SK-N-SH (cell line): ENCODE results near the gene SORCS3. TPM values are rescaled to one million over a fixed set of nuclear protein-coding genes. Genes with fewer than 3 reads are reported as not detected.

Source experiments
- CTCF ChIA-PET: fragments of 300-600, 350-600 bp; formaldehyde crosslinking; extraction: SDS; loops from one replicate; lab custom pipeline; 2021; lab: Yijun Ruan, JAX
- POLR2A ChIA-PET: fragments of 350-600 bp; sonication (Branson Sonifier 250); formaldehyde crosslinking; extraction: SDS; loops from one replicate; lab custom pipeline; 2020; ENCODE audit warnings: antibody characterized with exemption, inconsistent platforms; lab: Yijun Ruan, JAX
- DNase-seq: peaks from one replicate; pipeline ENCODE4 v3.0.0; 2012
- H2AFZ ChIP-seq: fragments of 200-600 bp; sonication (generic); 2 replicates; pipeline ENCODE4 v1.8.1; 2016; ENCODE audit warnings: antibody characterized with exemption, mild to moderate bottlenecking, low read depth
- H3F3A ChIP-seq: fragments of 200-600 bp; sonication (generic); replicated peaks from 2 replicates; pipeline ENCODE3; 2016; ENCODE audit warnings: antibody characterized with exemption, mild to moderate bottlenecking; ENCODE audit not compliant: insufficient read depth
- H3K27ac ChIP-seq, 2 experiments: fragments of 200-500 bp in 1 of 2; fragments of 200-600 bp in 1 of 2; sonication (Bioruptor generic) in 1 of 2; sonication (generic), shearing (Covaris generic) in 1 of 2; 2 replicates each; pipeline versions ENCODE4 v1.5.1 to v1.6.1; 2014 to 2016; ENCODE audit warnings: low read depth in 2 of 2, inconsistent platforms in 1 of 2, low read length in 1 of 2, mild to moderate bottlenecking in 1 of 2, mixed read lengths in 1 of 2
- H3K27me3 ChIP-seq: fragments of 200-600 bp; sonication (generic), shearing (Covaris generic); 2 replicates; pipeline ENCODE4 v1.6.1; 2016; ENCODE audit warnings: mixed run types; ENCODE audit not compliant: insufficient read depth
- H3K36me3 ChIP-seq, 2 experiments: fragments of 200-500 bp in 1 of 2; fragments of 200-600 bp in 1 of 2; sonication (Bioruptor generic) in 1 of 2; sonication (generic) in 1 of 2; replicated peaks in 1 of 2; 2 replicates each; pipeline versions ENCODE3 to v1.5.1; 2014 to 2016; ENCODE audit warnings: low read length in 1 of 2, mild to moderate bottlenecking in 1 of 2; ENCODE audit not compliant: insufficient read depth in 2 of 2, control insufficient read depth in 1 of 2
- H3K4me1 ChIP-seq, 2 experiments: fragments of 200-500 bp in 1 of 2; fragments of 200-600 bp in 1 of 2; sonication (Bioruptor generic) in 1 of 2; sonication (generic), shearing (Covaris generic) in 1 of 2; 2 replicates each; pipeline versions ENCODE4 v1.5.1 to v1.6.1; 2014 to 2016; ENCODE audit warnings: low read depth in 1 of 2, low read length in 1 of 2, mixed run types in 1 of 2; ENCODE audit not compliant: insufficient read depth in 2 of 2, control insufficient read depth in 1 of 2
- H3K4me2 ChIP-seq: fragments of 200-600 bp; sonication (generic), shearing (Covaris generic); 2 replicates; pipeline ENCODE4 v1.6.1; 2017; ENCODE audit warnings: mixed run types
- H3K4me3 ChIP-seq, 2 experiments: fragments of 200-500 bp in 1 of 2; fragments of 200-600 bp in 1 of 2; sonication (Bioruptor generic) in 1 of 2; sonication (generic), shearing (Covaris generic) in 1 of 2; 2 replicates each; pipeline versions ENCODE4 v1.5.1 to v1.8.1; 2014 to 2016; ENCODE audit warnings: low read depth in 2 of 2, inconsistent platforms in 1 of 2, low read length in 1 of 2, mild to moderate bottlenecking in 1 of 2, mixed read lengths in 1 of 2, moderate library complexity in 1 of 2
- H3K79me2 ChIP-seq: fragments of 200-600 bp; sonication (generic); 2 replicates; pipeline ENCODE4 v1.8.1; 2017; ENCODE audit warnings: mild to moderate bottlenecking; ENCODE audit not compliant: insufficient read depth
- H3K9ac ChIP-seq: fragments of 200-600 bp; sonication (generic); 2 replicates; pipeline ENCODE4 v1.6.1; 2017; ENCODE audit warnings: mixed run types
- H3K9me2 ChIP-seq: fragments of 200-600 bp; sonication (generic); 2 replicates; pipeline ENCODE4 v1.6.1; 2017; ENCODE audit warnings: mixed run types
- H3K9me3 ChIP-seq: fragments of 200-600 bp; sonication (generic); 2 replicates; pipeline ENCODE4 v1.6.1; 2017; ENCODE audit warnings: mixed run types, mild to moderate bottlenecking, moderate library complexity
- H4K20me1 ChIP-seq: fragments of 200-600 bp; sonication (generic); 2 replicates; pipeline ENCODE4 v1.6.1; 2017; ENCODE audit warnings: mild to moderate bottlenecking, mixed run types; ENCODE audit not compliant: insufficient read depth
- ELF1 ChIP-seq: IDR thresholded peaks from 2 replicates; pipeline ENCODE4 v1.4.0; 2012
- EP300 ChIP-seq, 2 experiments: IDR thresholded peaks; 2 replicates each; pipeline versions ENCODE4 v1.4.0 to v1.6.1; 2012; ENCODE audit warnings: borderline replicate concordance in 1 of 2, low read depth in 1 of 2, low read length in 1 of 2
- FOSL2 ChIP-seq: IDR thresholded peaks from 2 replicates; pipeline ENCODE4 v1.4.0; 2012; ENCODE audit warnings: low read depth, mild to moderate bottlenecking, moderate library complexity, borderline replicate concordance
- FOXJ3 ChIP-seq: sonication (generic); formaldehyde crosslinking; IDR thresholded peaks from 2 replicates; pipeline ENCODE4 v1.5.1; 2020; ENCODE audit warnings: mild to moderate bottlenecking, missing genetic modification reagents
- GABPA ChIP-seq: IDR thresholded peaks from 2 replicates; pipeline ENCODE4 v1.4.0; 2012; ENCODE audit warnings: low read depth, mild to moderate bottlenecking
- GATA2 ChIP-seq: sonication (generic); formaldehyde crosslinking; IDR thresholded peaks from 2 replicates; pipeline ENCODE4 v1.5.0; 2020; ENCODE audit warnings: mild to moderate bottlenecking, missing genetic modification reagents
- MEF2A ChIP-seq: IDR thresholded peaks from 2 replicates; pipeline ENCODE4 v1.4.0; 2012; ENCODE audit warnings: low read depth, borderline replicate concordance
- MXI1 ChIP-seq: IDR thresholded peaks from 2 replicates; pipeline ENCODE4 v1.6.1; 2012; ENCODE audit warnings: mild to moderate bottlenecking, low read depth, low read length, improper control_type of control experiment
- NFIC ChIP-seq: IDR thresholded peaks from 2 replicates; pipeline ENCODE4 v1.4.0; 2012; ENCODE audit warnings: borderline replicate concordance
- NRF1 ChIP-seq: IDR thresholded peaks from 2 replicates; pipeline ENCODE4 v1.6.1; 2012; ENCODE audit warnings: low read depth, mild to moderate bottlenecking, low read length
- POLR2AphosphoS5 ChIP-seq: IDR thresholded peaks from 2 replicates; pipeline ENCODE4 v1.6.1; 2012; ENCODE audit warnings: low read depth, low read length
- RCOR1 ChIP-seq: fragments of 150-350 bp; IDR thresholded peaks from 2 replicates; pipeline ENCODE4 v1.6.1; 2017; ENCODE audit warnings: antibody characterized with exemption, low read length
- SMC3 ChIP-seq: IDR thresholded peaks from 2 replicates; pipeline ENCODE4 v1.6.1; 2012; ENCODE audit warnings: low read depth, low read length, improper control_type of control experiment
- TCF12 ChIP-seq: IDR thresholded peaks from 2 replicates; pipeline ENCODE4 v1.4.0; 2012
- YY1 ChIP-seq: IDR thresholded peaks from 2 replicates; pipeline ENCODE4 v1.4.0; 2012; ENCODE audit warnings: low read depth, mild to moderate bottlenecking
- WGBS: methylation state at CpG from one replicate; pipeline ENCODE4 v1.1.6; 2017; ENCODE audit warnings: low lambda C conversion rate; 5-methylcytosine and 5-hydroxymethylcytosine counted together
- polyA plus RNA-seq, 3 experiments: library from polyadenylated mRNA; depleted of rRNA; stranded (reverse); fragments of >200 nt; gene quantifications; 2 replicates each; pipeline ENCODE4 v1.2.3, GENCODE V29; 2012
- TF ChIP-seq, protein P1 (sequence below): IDR thresholded peaks from 2 replicates; pipeline ENCODE4 v1.4.0; 2012; ENCODE audit warnings: low read depth, borderline replicate concordance
- TF ChIP-seq, protein P2 (sequence below): fragments of 150-350 bp; IDR thresholded peaks from 2 replicates; pipeline ENCODE4 v1.6.1; 2017; ENCODE audit warnings: antibody characterized with exemption, low read length, low read depth, borderline replicate concordance
- TF ChIP-seq, protein P3 (sequence below): IDR thresholded peaks from 2 replicates; pipeline ENCODE4 v1.4.0; 2012; ENCODE audit warnings: low read depth
- TF ChIP-seq, protein P4 (sequence below): IDR thresholded peaks from 2 replicates; pipeline ENCODE4; 2012
- TF ChIP-seq, protein P5 (sequence below): IDR thresholded peaks from 2 replicates; pipeline ENCODE4 v1.4.0; 2012; ENCODE audit warnings: low read depth, borderline replicate concordance

The SORCS3 gene
- polyA plus RNA-seq, 1 of the 3 experiments (the other 2 are of a cell fraction), result not detected

DNA sequence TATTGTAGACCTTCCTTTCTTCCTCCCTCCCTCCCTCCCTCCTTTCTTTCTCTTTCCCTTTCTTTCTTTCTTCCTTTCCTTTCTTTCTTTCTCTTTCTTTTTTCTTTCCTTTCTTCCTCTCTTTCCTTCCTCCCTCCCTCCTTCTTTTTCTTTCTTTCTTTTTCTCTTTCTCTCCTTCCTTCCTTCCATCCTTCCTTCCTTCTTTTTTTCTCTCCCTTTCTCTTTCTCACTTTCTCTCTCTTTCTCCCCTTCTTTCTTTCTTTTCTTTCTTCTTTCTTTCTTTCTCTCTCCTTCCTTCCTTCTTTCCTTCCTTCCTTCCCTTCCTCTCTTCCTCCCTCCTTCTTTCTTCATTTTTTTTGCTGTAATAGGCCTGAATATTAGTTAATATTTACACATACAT is 638.0 kb downstream of the SORCS3 start (continued):
- TF ChIP-seq, protein P1, sequence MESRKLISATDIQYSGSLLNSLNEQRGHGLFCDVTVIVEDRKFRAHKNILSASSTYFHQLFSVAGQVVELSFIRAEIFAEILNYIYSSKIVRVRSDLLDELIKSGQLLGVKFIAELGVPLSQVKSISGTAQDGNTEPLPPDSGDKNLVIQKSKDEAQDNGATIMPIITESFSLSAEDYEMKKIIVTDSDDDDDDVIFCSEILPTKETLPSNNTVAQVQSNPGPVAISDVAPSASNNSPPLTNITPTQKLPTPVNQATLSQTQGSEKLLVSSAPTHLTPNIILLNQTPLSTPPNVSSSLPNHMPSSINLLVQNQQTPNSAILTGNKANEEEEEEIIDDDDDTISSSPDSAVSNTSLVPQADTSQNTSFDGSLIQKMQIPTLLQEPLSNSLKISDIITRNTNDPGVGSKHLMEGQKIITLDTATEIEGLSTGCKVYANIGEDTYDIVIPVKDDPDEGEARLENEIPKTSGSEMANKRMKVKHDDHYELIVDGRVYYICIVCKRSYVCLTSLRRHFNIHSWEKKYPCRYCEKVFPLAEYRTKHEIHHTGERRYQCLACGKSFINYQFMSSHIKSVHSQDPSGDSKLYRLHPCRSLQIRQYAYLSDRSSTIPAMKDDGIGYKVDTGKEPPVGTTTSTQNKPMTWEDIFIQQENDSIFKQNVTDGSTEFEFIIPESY, result no peak

DNA sequence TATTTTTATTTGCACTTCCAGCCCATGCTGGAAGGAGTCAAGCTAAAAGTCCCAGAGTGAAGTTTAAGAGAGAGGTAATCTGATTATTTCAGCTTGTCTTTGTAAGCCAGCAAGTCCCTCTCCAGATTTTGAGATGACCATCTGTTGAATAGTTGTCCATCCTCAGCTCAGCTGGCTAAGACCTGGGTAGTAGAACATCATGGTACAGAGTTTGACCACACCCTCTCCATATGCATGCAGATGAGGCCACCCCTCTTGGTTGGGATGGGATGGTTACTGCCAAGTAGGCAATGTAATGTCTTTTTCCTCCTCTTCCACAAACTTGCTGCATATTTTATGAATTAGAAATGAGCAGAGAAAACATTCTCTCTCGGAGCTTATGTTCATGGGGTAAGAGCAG is 639.8 kb downstream of the SORCS3 start:
- Histone ChIP-seq H3K27me3 (no peaks in the 10 kb centered on the region), H3K4me1 (no peaks in the 10 kb centered on the region; a peak in 1 of 4 replicates), H3K4me3 (no peak overlapping the region), H3K9me3 (no peaks in the 10 kb centered on the region), H3K4me2 (no peak overlapping the region), H2AFZ (no peak overlapping the region), H4K20me1 (no peaks in the 10 kb centered on the region), H3K9ac (no peak overlapping the region), H3F3A (no peaks in the 10 kb centered on the region), H3K27ac (no peak overlapping the region), H3K79me2 (no peaks in the 10 kb centered on the region), H3K9me2 (no peaks in the 10 kb centered on the region), H3K36me3 (no peaks in the 10 kb centered on the region)
- 17% methylated on average over 1 of the region's 1 CpG for WGBS
- no peak for TF ChIP-seq RCOR1
- TF ChIP-seq EP300 (IDR thresholded peaks at IDR 0.05; ENCODE audit: borderline replicate concordance in 1 of 2, low read depth in 1 of 2, low read length in 1 of 2), result no peak
- no peak for TF ChIP-seq NRF1
- TF ChIP-seq NFIC, result no peak
- no peak for TF ChIP-seq MEF2A
- TF ChIP-seq MXI1, result no peak
- no peak for TF ChIP-seq YY1
- TF ChIP-seq GABPA, result no peak
- TF ChIP-seq, protein P2, sequence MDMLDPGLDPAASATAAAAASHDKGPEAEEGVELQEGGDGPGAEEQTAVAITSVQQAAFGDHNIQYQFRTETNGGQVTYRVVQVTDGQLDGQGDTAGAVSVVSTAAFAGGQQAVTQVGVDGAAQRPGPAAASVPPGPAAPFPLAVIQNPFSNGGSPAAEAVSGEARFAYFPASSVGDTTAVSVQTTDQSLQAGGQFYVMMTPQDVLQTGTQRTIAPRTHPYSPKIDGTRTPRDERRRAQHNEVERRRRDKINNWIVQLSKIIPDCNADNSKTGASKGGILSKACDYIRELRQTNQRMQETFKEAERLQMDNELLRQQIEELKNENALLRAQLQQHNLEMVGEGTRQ, result no peak
- TF ChIP-seq ELF1, result no peak
- TF ChIP-seq FOSL2, result no peak
- TF ChIP-seq, protein P3, sequence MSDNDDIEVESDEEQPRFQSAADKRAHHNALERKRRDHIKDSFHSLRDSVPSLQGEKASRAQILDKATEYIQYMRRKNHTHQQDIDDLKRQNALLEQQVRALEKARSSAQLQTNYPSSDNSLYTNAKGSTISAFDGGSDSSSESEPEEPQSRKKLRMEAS, result no peak
- TF ChIP-seq, protein P4, sequence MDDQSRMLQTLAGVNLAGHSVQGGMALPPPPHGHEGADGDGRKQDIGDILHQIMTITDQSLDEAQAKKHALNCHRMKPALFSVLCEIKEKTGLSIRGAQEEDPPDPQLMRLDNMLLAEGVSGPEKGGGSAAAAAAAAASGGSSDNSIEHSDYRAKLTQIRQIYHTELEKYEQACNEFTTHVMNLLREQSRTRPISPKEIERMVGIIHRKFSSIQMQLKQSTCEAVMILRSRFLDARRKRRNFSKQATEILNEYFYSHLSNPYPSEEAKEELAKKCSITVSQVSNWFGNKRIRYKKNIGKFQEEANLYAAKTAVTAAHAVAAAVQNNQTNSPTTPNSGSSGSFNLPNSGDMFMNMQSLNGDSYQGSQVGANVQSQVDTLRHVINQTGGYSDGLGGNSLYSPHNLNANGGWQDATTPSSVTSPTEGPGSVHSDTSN, result no peak
- TF ChIP-seq FOXJ3 (CRISPR knock-in tag), result no peak
- TF ChIP-seq, protein P5, sequence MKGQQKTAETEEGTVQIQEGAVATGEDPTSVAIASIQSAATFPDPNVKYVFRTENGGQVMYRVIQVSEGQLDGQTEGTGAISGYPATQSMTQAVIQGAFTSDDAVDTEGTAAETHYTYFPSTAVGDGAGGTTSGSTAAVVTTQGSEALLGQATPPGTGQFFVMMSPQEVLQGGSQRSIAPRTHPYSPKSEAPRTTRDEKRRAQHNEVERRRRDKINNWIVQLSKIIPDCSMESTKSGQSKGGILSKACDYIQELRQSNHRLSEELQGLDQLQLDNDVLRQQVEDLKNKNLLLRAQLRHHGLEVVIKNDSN, result no peak
- TF ChIP-seq TCF12, result no peak
- no peak for TF ChIP-seq GATA2
- TF ChIP-seq SMC3, result no peak
- no peak for TF ChIP-seq POLR2AphosphoS5
- DNase-seq, result no peak
- POLR2A ChIA-PET, result no interaction called here
- CTCF ChIA-PET, result interaction anchor here (1.1 to 1.8 kb wide), 2 partner anchors 9 to 10 kb away, joined by 3 to 5 read pairs; no protein-coding TSS in a partner anchor
